OCI-LY1 (cell line): ENCODE measurements around the gene BLCAP.

Experiments
- CTCF ChIP-seq: fragments of 200-600 bp; sonication (generic), shearing (Covaris generic); IDR thresholded peaks from 2 replicates; pipeline ENCODE4 v1.5.1; 2017; ENCODE audit warnings: mild to moderate bottlenecking, antibody characterized with exemption, low read length, moderate library complexity, mixed read lengths
- EZH2 ChIP-seq: fragments of 200-600 bp; sonication (generic), shearing (Covaris generic); IDR thresholded peaks from 2 replicates; pipeline ENCODE4 v1.8.0; 2017; ENCODE audit warnings: borderline replicate concordance, mixed run types, mild to moderate bottlenecking, antibody characterized with exemption, low read length, moderate library complexity, mixed read lengths

- TF ChIP-seq CTCF, result no peak
- TF ChIP-seq EZH2, result no peak
Measured at GRCh38 chr20:37494301-37494700, 33.4 kb downstream of the BLCAP start.
